H9 (cell line): ENCODE results near the gene DPYSL5. TPM values are rescaled to one million over a fixed set of nuclear protein-coding genes. Genes with fewer than 3 reads are reported as not detected.

ENCODE experiments used
- DNase-seq: peaks from one replicate; pipeline ENCODE4 v3.0.0-alpha.2; 2017
- H2AFZ ChIP-seq: one replicate; pipeline ENCODE4 v1.6.1; 2013; ENCODE audit warnings: mild to moderate bottlenecking, low read length, control low read depth, moderate library complexity
- H2AK5ac ChIP-seq: 2 replicates; pipeline ENCODE4 v1.6.1; 2013; ENCODE audit warnings: low read length, control low read depth, mixed read lengths; ENCODE audit not compliant: insufficient read length
- H2BK120ac ChIP-seq: one replicate; pipeline ENCODE4 v1.6.1; 2013; ENCODE audit warnings: low read depth, mild to moderate bottlenecking, low read length, control low read depth, inconsistent platforms; ENCODE audit not compliant: poor library complexity, severe bottlenecking
- H2BK12ac ChIP-seq: 2 replicates; pipeline ENCODE4 v1.6.1; 2013; ENCODE audit warnings: low read length, control low read depth, mixed read lengths, low read depth; ENCODE audit not compliant: insufficient read length
- H2BK15ac ChIP-seq: 2 replicates; pipeline ENCODE4 v1.6.1; 2013; ENCODE audit warnings: low read depth, low read length, control low read depth
- H2BK20ac ChIP-seq: one replicate; pipeline ENCODE4 v1.6.1; 2013; ENCODE audit warnings: low read depth, mild to moderate bottlenecking, low read length, control low read depth, inconsistent platforms; ENCODE audit not compliant: poor library complexity, severe bottlenecking
- H2BK5ac ChIP-seq: 2 replicates; pipeline ENCODE4 v1.6.1; 2013; ENCODE audit warnings: low read length, control low read depth, mixed read lengths; ENCODE audit not compliant: insufficient read length
- H3K14ac ChIP-seq: 2 replicates; pipeline ENCODE4 v1.6.1; 2013; ENCODE audit warnings: low read length, control low read depth; ENCODE audit not compliant: insufficient read depth
- H3K18ac ChIP-seq: 2 replicates; pipeline ENCODE4 v1.6.1; 2013; ENCODE audit warnings: low read depth, mild to moderate bottlenecking, mixed read lengths, low read length, control low read depth; ENCODE audit not compliant: insufficient read length
- H3K23ac ChIP-seq: 2 replicates; pipeline ENCODE4 v1.6.1; 2013; ENCODE audit warnings: low read length, control low read depth, mixed read lengths, low read depth; ENCODE audit not compliant: insufficient read length
- H3K23me2 ChIP-seq: 2 replicates; pipeline ENCODE4 v1.6.1; 2013; ENCODE audit warnings: low read depth, mild to moderate bottlenecking, mixed read lengths, low read length, control low read depth; ENCODE audit not compliant: insufficient read length, poor library complexity, severe bottlenecking
- H3K27ac ChIP-seq: 2 replicates; pipeline ENCODE4 v1.5.1; 2013; ENCODE audit warnings: low read length, control low read depth, mixed read lengths, low read depth; ENCODE audit not compliant: insufficient read length
- H3K27me3 ChIP-seq: 2 replicates; pipeline ENCODE4 v1.6.1; 2013; ENCODE audit warnings: low read length, control low read depth, inconsistent platforms; ENCODE audit not compliant: insufficient read depth
- H3K4ac ChIP-seq: 2 replicates; pipeline ENCODE4 v1.6.1; 2013; ENCODE audit warnings: low read depth, mild to moderate bottlenecking, control low read depth, inconsistent platforms, low read length, moderate library complexity
- H3K4me1 ChIP-seq: 2 replicates; pipeline ENCODE4 v1.6.1; 2013; ENCODE audit warnings: low read length, control low read depth, inconsistent platforms; ENCODE audit not compliant: insufficient read depth
- H3K4me2 ChIP-seq: 2 replicates; pipeline ENCODE4 v1.6.1; 2013; ENCODE audit warnings: low read length, control low read depth, mixed read lengths; ENCODE audit not compliant: insufficient read length, insufficient read depth
- H3K56ac ChIP-seq: 2 replicates; pipeline ENCODE4 v1.6.1; 2013; ENCODE audit warnings: low read depth, mild to moderate bottlenecking, mixed read lengths, low read length, control low read depth; ENCODE audit not compliant: insufficient read length
- H3K79me1 ChIP-seq: 2 replicates; pipeline ENCODE4 v1.6.1; 2013; ENCODE audit warnings: low read depth, mild to moderate bottlenecking, moderate library complexity, low read length, control low read depth, inconsistent platforms; ENCODE audit not compliant: insufficient read depth, poor library complexity, severe bottlenecking
- H3K79me2 ChIP-seq: 2 replicates; pipeline ENCODE4 v1.6.1; 2013; ENCODE audit warnings: low read length, control low read depth, inconsistent platforms; ENCODE audit not compliant: insufficient read depth
- H3K9ac ChIP-seq: 2 replicates; pipeline ENCODE4 v1.6.1; 2013; ENCODE audit warnings: low read length, control low read depth, mixed read lengths; ENCODE audit not compliant: insufficient read length; ENCODE audit errors: extremely low read depth
- H3K9me3 ChIP-seq: one replicate; pipeline ENCODE4 v1.6.1; 2013; ENCODE audit warnings: low read depth, low read length, inconsistent platforms; ENCODE audit not compliant: control insufficient read depth
- H3T11ph ChIP-seq: one replicate; pipeline ENCODE4 v1.6.1; 2013; ENCODE audit warnings: mild to moderate bottlenecking, low read length, control low read depth, inconsistent platforms
- H4K20me1 ChIP-seq: one replicate; pipeline ENCODE4 v1.6.1; 2013; ENCODE audit not compliant: control insufficient read depth, insufficient read length, insufficient read depth
- H4K5ac ChIP-seq: 2 replicates; pipeline ENCODE4 v1.6.1; 2013; ENCODE audit warnings: low read depth, mild to moderate bottlenecking, mixed read lengths, low read length, control low read depth; ENCODE audit not compliant: insufficient read length
- H4K8ac ChIP-seq: replicated peaks from 2 replicates; pipeline ENCODE4 v1.6.1; 2013; ENCODE audit warnings: low read length, control low read depth, mixed read lengths, low read depth; ENCODE audit not compliant: insufficient read length
- H4K91ac ChIP-seq: 2 replicates; pipeline ENCODE4 v1.6.1; 2013; ENCODE audit warnings: low read depth, mild to moderate bottlenecking, moderate library complexity, mixed read lengths, low read length, control low read depth; ENCODE audit not compliant: insufficient read length
- H3K27ac Mint-ChIP-seq, 3 experiments: 2 replicates in 2 of 3; 3 replicates in 1 of 3; pipeline ENCODE4 v1.8.0; 2020 to 2021; ENCODE audit warnings: mixed read lengths in 3 of 3, mild to moderate bottlenecking in 1 of 3, moderate library complexity in 1 of 3
- H3K27me3 Mint-ChIP-seq: 2 replicates; pipeline ENCODE4 v1.8.0; 2021; ENCODE audit warnings: low read depth, mild to moderate bottlenecking, moderate library complexity, mixed read lengths
- H3K36me3 Mint-ChIP-seq, 3 experiments: 2 replicates in 2 of 3; 3 replicates in 1 of 3; pipeline ENCODE4 v1.8.0; 2020 to 2021; ENCODE audit warnings: low read depth in 3 of 3, mixed read lengths in 3 of 3; ENCODE audit not compliant: insufficient read depth in 1 of 3
- H3K4me1 Mint-ChIP-seq, 2 experiments: 2 replicates each; pipeline ENCODE4 v1.8.0; 2020; ENCODE audit warnings: mixed read lengths in 2 of 2
- H3K4me3 Mint-ChIP-seq, 2 experiments: 2 replicates in 1 of 2; 3 replicates in 1 of 2; pipeline ENCODE4 v1.8.0; 2020 to 2021; ENCODE audit warnings: mild to moderate bottlenecking in 2 of 2, mixed read lengths in 2 of 2, moderate library complexity in 1 of 2
- H3K9me3 Mint-ChIP-seq, 2 experiments: 2 replicates in 1 of 2; 3 replicates in 1 of 2; pipeline ENCODE4 v1.8.0; 2020; ENCODE audit warnings: mild to moderate bottlenecking in 2 of 2, mixed read lengths in 2 of 2, moderate library complexity in 1 of 2
- WGBS: extraction: QIAGEN DNeasy Blood & Tissue Kit; methylation state at CpG from one replicate; pipeline ENCODE4 v1.1.7; 2013; ENCODE audit warnings: missing lambda C conversion rate, low lambda C conversion rate, mixed read lengths; ENCODE audit not compliant: insufficient read length; ENCODE audit errors: extremely low coverage; 5-methylcytosine and 5-hydroxymethylcytosine counted together
- total RNA-seq: library from RNA; stranded (reverse); gene quantifications from 2 replicates; pipeline ENCODE4 v1.2.1, GENCODE V29; 2021
- TF ChIP-seq, protein P1 (sequence below): fragments of 200-600 bp; sonication (generic); conservative IDR thresholded peaks from 3 replicates; pipeline ENCODE4 v1.8.0; 2021; ENCODE audit warnings: antibody characterized with exemption, mild to moderate bottlenecking

Gene DPYSL5
- total RNA-seq, 1 experiment from 2014 or later = 6.4 TPM

DNA sequence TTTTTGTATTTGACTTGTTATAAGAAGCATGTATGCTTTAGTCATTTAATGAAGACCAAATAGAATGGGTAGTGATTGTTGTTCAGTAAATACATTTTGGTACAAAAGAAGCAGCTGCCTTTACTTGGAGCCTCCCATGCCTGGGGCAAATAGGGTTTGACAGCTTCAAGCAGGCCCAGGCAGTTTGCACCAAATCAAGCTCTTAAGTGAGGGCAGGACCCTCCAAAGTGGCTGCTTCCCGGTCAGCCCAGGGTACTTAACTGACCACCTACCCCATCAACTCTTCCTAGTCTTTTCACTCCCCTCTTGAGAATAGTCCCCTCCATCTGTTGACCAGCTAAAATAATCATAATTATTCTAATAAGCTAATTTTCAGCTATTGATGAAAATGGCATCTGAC is 127.7 kb downstream of the DPYSL5 start:
- H3K9me3 Mint-ChIP-seq = no peaks in the 10 kb centered on the region
- Histone ChIP-seq H3K4me2 (no peak overlapping the region), H3K9me3 (no peaks in the 10 kb centered on the region), H3K23ac (no peak overlapping the region), H4K5ac (no peak overlapping the region), H2BK15ac (no peak overlapping the region), H3K27me3 (peaks cover 3% of the 10 kb centered on the region; the same call in 1 of the 2 replicates), H2BK5ac (no peak overlapping the region), H3T11ph (no peak overlapping the region), H3K23me2 (peaks cover 6% of the 10 kb centered on the region), H3K18ac (no peak overlapping the region), H3K4me1 (peaks cover 7% of the 10 kb centered on the region), H3K4ac (no peak overlapping the region), H2AFZ (no peak overlapping the region), H2BK20ac (no peak overlapping the region), H2BK120ac (no peak overlapping the region), H3K79me1 (no peaks in the 10 kb centered on the region), H4K8ac (no peak overlapping the region), H3K27ac (no peak overlapping the region), H3K14ac (no peak overlapping the region), H3K9ac (no peak overlapping the region), H4K20me1 (no peaks in the 10 kb centered on the region), H4K91ac (no peak overlapping the region), H2BK12ac (no peak overlapping the region), H3K56ac (no peak overlapping the region), H3K79me2 (no peaks in the 10 kb centered on the region), H2AK5ac (no peak overlapping the region)
- H3K27me3 Mint-ChIP-seq = peaks cover 35% of the 10 kb centered on the region
- H3K4me3 Mint-ChIP-seq = no peak overlapping the region; a peak in 1 of 5 replicates
- no peak overlapping the region for H3K27ac Mint-ChIP-seq
- no peak for DNase-seq
- H3K4me1 Mint-ChIP-seq = peaks cover 17 to 28% of the 10 kb centered on the region in 2 experiments
- H3K36me3 Mint-ChIP-seq = no peaks in the 10 kb centered on the region
- TF ChIP-seq, protein P1, sequence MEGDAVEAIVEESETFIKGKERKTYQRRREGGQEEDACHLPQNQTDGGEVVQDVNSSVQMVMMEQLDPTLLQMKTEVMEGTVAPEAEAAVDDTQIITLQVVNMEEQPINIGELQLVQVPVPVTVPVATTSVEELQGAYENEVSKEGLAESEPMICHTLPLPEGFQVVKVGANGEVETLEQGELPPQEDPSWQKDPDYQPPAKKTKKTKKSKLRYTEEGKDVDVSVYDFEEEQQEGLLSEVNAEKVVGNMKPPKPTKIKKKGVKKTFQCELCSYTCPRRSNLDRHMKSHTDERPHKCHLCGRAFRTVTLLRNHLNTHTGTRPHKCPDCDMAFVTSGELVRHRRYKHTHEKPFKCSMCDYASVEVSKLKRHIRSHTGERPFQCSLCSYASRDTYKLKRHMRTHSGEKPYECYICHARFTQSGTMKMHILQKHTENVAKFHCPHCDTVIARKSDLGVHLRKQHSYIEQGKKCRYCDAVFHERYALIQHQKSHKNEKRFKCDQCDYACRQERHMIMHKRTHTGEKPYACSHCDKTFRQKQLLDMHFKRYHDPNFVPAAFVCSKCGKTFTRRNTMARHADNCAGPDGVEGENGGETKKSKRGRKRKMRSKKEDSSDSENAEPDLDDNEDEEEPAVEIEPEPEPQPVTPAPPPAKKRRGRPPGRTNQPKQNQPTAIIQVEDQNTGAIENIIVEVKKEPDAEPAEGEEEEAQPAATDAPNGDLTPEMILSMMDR = no peak
- no CpG with 5 or more reads among the region's 1 CpG for WGBS
